Caco-2 (cell line): Measurements from ENCODE around the gene MAN1A1. TPM values are rescaled to one million over a fixed set of nuclear protein-coding genes. Genes with fewer than 3 reads are reported as not detected.

Source experiments
- BruUV-seq: library from RNA; stranded (reverse); fragments of 400-500 nt; replicated peaks from 2 replicates; lab custom pipeline; 2021; lab: Mats Ljungman, UMichigan
- CTCF ChIA-PET: fragments of 300-600 bp; sonication (Branson Sonifier 250); formaldehyde crosslinking; loops from one replicate; lab custom pipeline; 2022; ENCODE audit warnings: antibody characterized with exemption; lab: Charles Lee
- POLR2A ChIA-PET: fragments of 300-600 bp; sonication (Branson Sonifier 250); formaldehyde crosslinking; loops from one replicate; lab custom pipeline; 2022; ENCODE audit warnings: antibody characterized with exemption; lab: Charles Lee
- DNase-seq, 2 experiments: peaks; one replicate each; pipeline versions ENCODE4 v3.0.0 to v3.0.0-alpha.2; 2020 to 2022
- H3K27me3 ChIP-seq: replicated peaks from 2 replicates; pipeline ENCODE4 v1.6.0; 2011; ENCODE audit warnings: low read length; ENCODE audit not compliant: control insufficient read depth, insufficient read depth
- H3K36me3 ChIP-seq: 2 replicates; pipeline ENCODE4 v1.5.1; 2011; ENCODE audit warnings: low read length; ENCODE audit not compliant: control insufficient read depth, insufficient read depth
- H3K4me1 ChIP-seq: fragments of 250-450 bp; sonication (Bioruptor Pico); 2 replicates; pipeline ENCODE4 v1.5.1; 2020; ENCODE audit warnings: mild to moderate bottlenecking
- H3K4me3 ChIP-seq: 2 replicates; pipeline ENCODE4 v1.5.1; 2011; ENCODE audit warnings: low read depth, mild to moderate bottlenecking, control low read depth, low read length
- H3K9me3 ChIP-seq: fragments of 250-450 bp; sonication (Bioruptor Pico); 2 replicates; pipeline ENCODE4 v1.5.1; 2020; ENCODE audit warnings: mild to moderate bottlenecking, moderate library complexity
- H3K27ac Mint-ChIP-seq: one replicate; pipeline ENCODE4 v1.8.0; 2022; ENCODE audit warnings: mixed read lengths; ENCODE audit not compliant: unreplicated experiment
- H3K27me3 Mint-ChIP-seq: one replicate; pipeline ENCODE4 v1.8.0; 2022; ENCODE audit warnings: mixed read lengths; ENCODE audit not compliant: insufficient read depth, unreplicated experiment
- H3K36me3 Mint-ChIP-seq: one replicate; pipeline ENCODE4 v1.8.0; 2022; ENCODE audit warnings: mild to moderate bottlenecking, mixed read lengths; ENCODE audit not compliant: insufficient read depth, unreplicated experiment
- H3K4me1 Mint-ChIP-seq: one replicate; pipeline ENCODE4 v1.8.0; 2022; ENCODE audit warnings: low read depth, mixed read lengths; ENCODE audit not compliant: unreplicated experiment
- H3K4me3 Mint-ChIP-seq: one replicate; pipeline ENCODE4 v1.8.0; 2022; ENCODE audit warnings: mild to moderate bottlenecking, moderate library complexity, mixed read lengths; ENCODE audit not compliant: unreplicated experiment
- H3K9me3 Mint-ChIP-seq: one replicate; pipeline ENCODE4 v1.8.0; 2022; ENCODE audit warnings: mixed read lengths; ENCODE audit not compliant: unreplicated experiment
- intact Hi-C: fragments of 100-400 bp; cut with micrococcal nuclease; formaldehyde crosslinking; loops from one replicate; pipeline ENCODE4 v1.10.0; 2022; ENCODE audit not compliant: unreplicated experiment
- total RNA-seq: library from RNA; stranded (reverse); gene quantifications from 2 replicates; pipeline ENCODE4 v1.2.3, GENCODE V29; 2022
- TF ChIP-seq, protein P1 (sequence below), 2 experiments: fragments of 200-600 bp in 1 of 2; IDR thresholded peaks; 1 replicate in 1 of 2; 2 replicates in 1 of 2; pipeline versions ENCODE4 v1.5.1 to v1.8.0; 2011 to 2022; ENCODE audit warnings: antibody characterized with exemption in 1 of 2, control low read depth in 1 of 2, inconsistent platforms in 1 of 2, low read depth in 1 of 2, low read length in 1 of 2, mild to moderate bottlenecking in 1 of 2, moderate library complexity in 1 of 2; ENCODE audit not compliant: insufficient read depth in 1 of 2, severe bottlenecking in 1 of 2, unreplicated experiment in 1 of 2

MAN1A1 gene
- total RNA-seq, 1 experiment from 2014 or later = 28.7 TPM

GRCh38 chr6:119227377-119227776 is 122.2 kb downstream of the MAN1A1 start:
- H3K4me3 ChIP-seq = no peak overlapping the region
- TF ChIP-seq, protein P1, sequence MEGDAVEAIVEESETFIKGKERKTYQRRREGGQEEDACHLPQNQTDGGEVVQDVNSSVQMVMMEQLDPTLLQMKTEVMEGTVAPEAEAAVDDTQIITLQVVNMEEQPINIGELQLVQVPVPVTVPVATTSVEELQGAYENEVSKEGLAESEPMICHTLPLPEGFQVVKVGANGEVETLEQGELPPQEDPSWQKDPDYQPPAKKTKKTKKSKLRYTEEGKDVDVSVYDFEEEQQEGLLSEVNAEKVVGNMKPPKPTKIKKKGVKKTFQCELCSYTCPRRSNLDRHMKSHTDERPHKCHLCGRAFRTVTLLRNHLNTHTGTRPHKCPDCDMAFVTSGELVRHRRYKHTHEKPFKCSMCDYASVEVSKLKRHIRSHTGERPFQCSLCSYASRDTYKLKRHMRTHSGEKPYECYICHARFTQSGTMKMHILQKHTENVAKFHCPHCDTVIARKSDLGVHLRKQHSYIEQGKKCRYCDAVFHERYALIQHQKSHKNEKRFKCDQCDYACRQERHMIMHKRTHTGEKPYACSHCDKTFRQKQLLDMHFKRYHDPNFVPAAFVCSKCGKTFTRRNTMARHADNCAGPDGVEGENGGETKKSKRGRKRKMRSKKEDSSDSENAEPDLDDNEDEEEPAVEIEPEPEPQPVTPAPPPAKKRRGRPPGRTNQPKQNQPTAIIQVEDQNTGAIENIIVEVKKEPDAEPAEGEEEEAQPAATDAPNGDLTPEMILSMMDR (IDR thresholded peaks at IDR 0.05; ENCODE audit: insufficient read depth in 1 of 2, low read depth in 1 of 2, low read length in 1 of 2, severe bottlenecking in 1 of 2, unreplicated experiment in 1 of 2) = no peak
- no peak overlapping the region for H3K4me3 Mint-ChIP-seq
- no peak overlapping the region for H3K27ac Mint-ChIP-seq
- H3K9me3 ChIP-seq = no peaks in the 10 kb centered on the region
- H3K27me3 ChIP-seq = no peaks in the 10 kb centered on the region
- ChIA-PET CTCF (no interaction called here), POLR2A (no interaction called here)
- BruUV-seq = no TSS peak
- intact Hi-C loops = no loop called here
- no peak for DNase-seq
- H3K9me3 Mint-ChIP-seq = no peaks in the 10 kb centered on the region
- H3K36me3 Mint-ChIP-seq = peaks cover 13% of the 10 kb centered on the region
- no peaks in the 10 kb centered on the region for H3K36me3 ChIP-seq
- peaks cover 12% of the 10 kb centered on the region for H3K4me1 Mint-ChIP-seq
- no peaks in the 10 kb centered on the region for H3K27me3 Mint-ChIP-seq
- H3K4me1 ChIP-seq = no peaks in the 10 kb centered on the region

- Histone ChIP-seq H3K4me3 (no peak overlapping the region), H3K27me3 (no peaks in the 10 kb centered on the region), H3K36me3 (no peaks in the 10 kb centered on the region), H3K9me3 (no peaks in the 10 kb centered on the region), H3K4me1 (no peaks in the 10 kb centered on the region)
- H3K9me3 Mint-ChIP-seq = no peaks in the 10 kb centered on the region
- TF ChIP-seq, protein P1 (IDR thresholded peaks at IDR 0.05; ENCODE audit: insufficient read depth in 1 of 2, low read depth in 1 of 2, low read length in 1 of 2, severe bottlenecking in 1 of 2, unreplicated experiment in 1 of 2) = no peak
- DNase-seq = no peak
- no peak overlapping the region for H3K4me3 Mint-ChIP-seq
- intact Hi-C loops = no loop called here
- ChIA-PET CTCF (no interaction called here), POLR2A (no interaction called here)
- BruUV-seq = no TSS peak
- H3K27ac Mint-ChIP-seq = no peak overlapping the region
- H3K36me3 Mint-ChIP-seq = peaks cover 8% of the 10 kb centered on the region
- H3K4me1 Mint-ChIP-seq = peaks cover 12% of the 10 kb centered on the region
- H3K27me3 Mint-ChIP-seq = no peaks in the 10 kb centered on the region
Observed at GRCh38 chr6:119226089-119226488, 123.5 kb downstream of the MAN1A1 start.

DNA sequence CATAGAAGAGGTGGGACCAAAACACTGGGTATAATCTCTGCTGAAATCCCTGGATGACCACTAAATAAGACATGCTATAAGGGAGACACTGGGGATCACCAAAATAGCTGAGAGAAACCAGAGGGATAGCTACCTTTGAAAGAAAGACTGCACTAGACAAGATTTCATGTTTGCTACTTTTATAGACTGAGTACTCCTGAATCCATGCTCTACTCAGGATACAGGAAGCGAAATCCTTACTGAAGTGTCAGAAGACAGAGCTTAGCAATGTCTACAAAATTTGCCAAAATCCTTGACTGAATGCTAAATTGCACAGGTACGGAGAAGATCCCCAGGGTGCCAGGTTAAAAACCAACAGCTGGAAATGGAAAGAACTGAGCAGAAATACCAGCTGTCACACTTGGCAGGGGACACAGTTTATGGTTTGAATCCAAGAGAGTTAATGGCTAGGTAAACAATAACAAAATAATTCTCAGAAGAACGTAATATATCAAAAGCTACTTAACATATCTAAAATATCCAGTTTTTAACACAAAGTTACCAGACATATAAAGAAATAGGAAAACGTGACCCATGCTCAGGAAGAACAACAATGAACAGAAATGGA is 125.4 kb downstream of the MAN1A1 start:
- CTCF ChIA-PET = no interaction called here
- POLR2A ChIA-PET = no interaction called here
- Histone ChIP-seq H3K4me1 (no peaks in the 10 kb centered on the region), H3K4me3 (no peak overlapping the region), H3K36me3 (no peaks in the 10 kb centered on the region), H3K27me3 (no peaks in the 10 kb centered on the region), H3K9me3 (no peaks in the 10 kb centered on the region)
- Mint-ChIP-seq H3K4me3 (no peak overlapping the region), H3K27me3 (no peaks in the 10 kb centered on the region), H3K36me3 (no peaks in the 10 kb centered on the region), H3K4me1 (peaks cover 6% of the 10 kb centered on the region), H3K27ac (no peak overlapping the region), H3K9me3 (no peaks in the 10 kb centered on the region)
- TF ChIP-seq, protein P1 (IDR thresholded peaks at IDR 0.05; ENCODE audit: insufficient read depth in 1 of 2, low read depth in 1 of 2, low read length in 1 of 2, severe bottlenecking in 1 of 2, unreplicated experiment in 1 of 2) = no peak
- DNase-seq = no peak
- no TSS peak for BruUV-seq
- intact Hi-C loops = no loop called here
